Stimulated activated naive B cell treated with anti-CD40 and anti-IgM and Interleukin-4, amounts not matched to agents 10 μg/mL and 1 μg/mL and 100 μg/mL, for 72 hours (primary cell): ENCODE data around the gene CCL20.

ENCODE experiments used
- ATAC-seq, 2 donors: fragments of 150-1000 bp; cut with Tn5 transposase; replicated peaks; 2 replicates each; pipeline ENCODE4 v1.10.0; 2021; ENCODE audit warnings: moderate library complexity in 1 of 2
- DNase-seq: peaks from one replicate; pipeline ENCODE4 v3.0.0; 2021
- H3K27ac Mint-ChIP-seq: one replicate; pipeline ENCODE4 v1.8.0; 2022; ENCODE audit warnings: mild to moderate bottlenecking, mixed read lengths
- H3K27me3 Mint-ChIP-seq, 2 donors: one replicate each; pipeline ENCODE4 v1.8.0; 2022; ENCODE audit warnings: mixed read lengths in 2 of 2
- H3K36me3 Mint-ChIP-seq, 2 donors: one replicate each; pipeline ENCODE4 v1.8.0; 2022; ENCODE audit warnings: mixed read lengths in 2 of 2, mild to moderate bottlenecking in 1 of 2
- H3K4me1 Mint-ChIP-seq, 2 donors: one replicate each; pipeline ENCODE4 v1.8.0; 2022; ENCODE audit warnings: mixed read lengths in 2 of 2, mild to moderate bottlenecking in 1 of 2
- H3K4me3 Mint-ChIP-seq, 2 donors: one replicate each; pipeline ENCODE4 v1.8.0; 2022; ENCODE audit warnings: mild to moderate bottlenecking in 2 of 2, mixed read lengths in 2 of 2, moderate library complexity in 1 of 2
- H3K9me3 Mint-ChIP-seq, 2 donors: one replicate each; pipeline ENCODE4 v1.8.0; 2022; ENCODE audit warnings: mixed read lengths in 2 of 2, mild to moderate bottlenecking in 1 of 2

CCL20 gene, protein sequence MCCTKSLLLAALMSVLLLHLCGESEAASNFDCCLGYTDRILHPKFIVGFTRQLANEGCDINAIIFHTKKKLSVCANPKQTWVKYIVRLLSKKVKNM

DNA sequence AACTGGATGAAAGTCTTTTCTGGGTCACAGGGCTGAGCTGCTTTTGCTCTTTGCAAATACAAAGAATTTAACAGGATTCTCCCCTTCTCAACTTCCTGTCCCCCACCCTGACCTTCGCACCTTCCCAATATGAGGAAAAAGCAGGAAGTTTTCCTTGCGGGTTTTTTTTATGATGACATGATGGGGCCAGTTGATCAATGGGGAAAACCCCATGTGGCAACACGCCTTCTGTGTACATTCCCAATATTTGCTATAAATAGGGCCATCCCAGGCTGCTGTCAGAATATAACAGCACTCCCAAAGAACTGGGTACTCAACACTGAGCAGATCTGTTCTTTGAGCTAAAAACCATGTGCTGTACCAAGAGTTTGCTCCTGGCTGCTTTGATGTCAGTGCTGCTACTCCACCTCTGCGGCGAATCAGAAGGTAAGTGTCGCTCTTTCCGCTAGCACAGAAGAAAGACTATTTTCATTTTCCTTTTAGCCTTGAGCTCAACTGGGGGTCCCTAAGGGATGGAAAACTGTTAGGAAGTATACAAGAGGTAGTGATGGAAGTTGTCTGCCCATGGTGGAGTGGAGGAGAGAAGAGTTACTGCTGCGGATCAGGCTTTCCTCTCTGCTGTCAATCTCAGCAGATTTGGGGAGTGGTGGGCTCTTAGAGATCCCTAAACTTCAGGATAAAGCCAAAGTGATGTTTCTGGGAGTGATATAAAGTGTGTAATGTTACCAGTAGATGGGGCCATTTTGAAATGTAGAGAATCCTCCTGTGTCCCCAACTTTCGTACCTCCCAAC is at the start of gene CCL20:
CCL20 (plus strand) TSS at position 281 of the 792 bp plus-strand sequence; CDS start at position 351, 70 bp downstream.
- Mint-ChIP-seq H3K9me3 (no peaks in the 10 kb centered on the region), H3K4me3 (no peak within 1 kb of the TSS), H3K36me3 (no peaks in the 10 kb centered on the region), H3K27me3 (peaks cover 18 to 21% of the 10 kb centered on the region in 2 donors), H3K4me1 (no peaks in the 10 kb centered on the region), H3K27ac (no peak within 1 kb of the TSS)
- ATAC-seq (no peak), DNase-seq (no peak)

- DNase-seq: no peak
- peaks cover 2 to 5% of the 10 kb centered on the region in 2 donors for H3K4me1 Mint-ChIP-seq
- no peak overlapping the region for H3K4me3 Mint-ChIP-seq
- peaks cover 0 to under 1% of the 10 kb centered on the region in 2 donors for H3K9me3 Mint-ChIP-seq
- no peak overlapping the region for H3K27ac Mint-ChIP-seq
- no peaks in the 10 kb centered on the region for H3K36me3 Mint-ChIP-seq
- no peak for ATAC-seq
- H3K27me3 Mint-ChIP-seq: peaks cover 8 to 13% of the 10 kb centered on the region in 2 donors
Observed at GRCh38 chr2:227765788-227766372, 47.8 kb upstream of the CCL20 start.

- Mint-ChIP-seq H3K27ac (no peak overlapping the region), H3K9me3 (no peaks in the 10 kb centered on the region), H3K27me3 (peaks cover 6 to 7% of the 10 kb centered on the region in 2 donors), H3K4me3 (no peak overlapping the region), H3K36me3 (no peaks in the 10 kb centered on the region), H3K4me1 (peaks cover 2 to 5% of the 10 kb centered on the region in 2 donors)
- peak; percentile 92 for ATAC-seq
- peak; percentile 47 for DNase-seq
Observed at GRCh38 chr2:227766373-227766883, 47.2 kb upstream of the CCL20 start.

DNA sequence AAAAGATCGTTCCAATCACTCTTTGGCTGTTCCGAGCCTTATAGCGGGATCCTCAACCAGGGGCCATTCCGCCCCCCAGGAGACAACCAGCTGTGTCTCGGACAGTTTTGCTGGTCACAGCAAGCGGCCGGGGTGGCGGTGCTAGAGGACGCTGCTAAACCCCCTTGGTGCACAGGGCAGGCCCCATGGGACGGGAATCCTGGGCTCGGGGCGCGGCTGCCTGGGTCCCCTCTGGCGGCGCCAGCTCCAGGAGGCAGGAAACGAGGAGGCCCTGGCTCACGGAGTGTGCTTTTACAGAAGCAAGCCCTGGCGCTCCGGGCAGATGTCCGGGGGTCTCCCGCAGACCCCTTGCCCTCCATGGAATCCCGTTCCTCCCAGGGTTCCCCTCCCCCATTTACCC is 45.8 kb upstream of the CCL20 start:
- H3K27me3 Mint-ChIP-seq: peaks cover 5 to 6% of the 10 kb centered on the region in 2 donors
- no peak overlapping the region for H3K4me3 Mint-ChIP-seq
- no peak overlapping the region for H3K27ac Mint-ChIP-seq
- no peak for DNase-seq
- H3K4me1 Mint-ChIP-seq: peaks cover 2 to 5% of the 10 kb centered on the region in 2 donors
- no peaks in the 10 kb centered on the region for H3K9me3 Mint-ChIP-seq
- ATAC-seq: no peak
- no peaks in the 10 kb centered on the region for H3K36me3 Mint-ChIP-seq

DNA sequence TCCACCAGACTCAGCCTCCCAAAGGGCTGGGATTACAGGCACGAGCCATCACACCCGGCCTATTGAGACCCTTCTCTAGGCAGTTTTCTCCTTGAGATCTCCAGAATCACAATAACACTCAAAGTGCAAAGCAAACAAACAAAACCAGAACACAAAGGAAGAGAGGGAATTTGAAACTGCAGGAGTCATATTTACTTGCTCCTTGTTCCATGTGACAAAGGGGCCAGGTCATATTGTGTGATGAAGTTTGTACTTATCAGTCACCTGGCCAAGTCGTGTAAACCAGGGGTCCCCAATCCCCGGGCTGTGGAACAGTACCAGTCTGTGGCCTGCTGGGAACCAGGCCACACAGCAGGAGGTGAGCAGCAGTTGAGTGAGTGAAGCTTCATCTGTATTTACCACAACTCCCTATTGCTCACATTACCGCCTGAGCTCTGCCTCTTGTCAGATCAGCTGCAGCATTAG is 41.4 kb upstream of the CCL20 start:
- Mint-ChIP-seq H3K9me3 (no peaks in the 10 kb centered on the region), H3K4me1 (no peaks in the 10 kb centered on the region), H3K27me3 (peaks cover 3 to 7% of the 10 kb centered on the region in 2 donors), H3K36me3 (no peaks in the 10 kb centered on the region), H3K4me3 (no peak overlapping the region), H3K27ac (no peak overlapping the region)
- no peak for DNase-seq
- ATAC-seq: no peak

DNA sequence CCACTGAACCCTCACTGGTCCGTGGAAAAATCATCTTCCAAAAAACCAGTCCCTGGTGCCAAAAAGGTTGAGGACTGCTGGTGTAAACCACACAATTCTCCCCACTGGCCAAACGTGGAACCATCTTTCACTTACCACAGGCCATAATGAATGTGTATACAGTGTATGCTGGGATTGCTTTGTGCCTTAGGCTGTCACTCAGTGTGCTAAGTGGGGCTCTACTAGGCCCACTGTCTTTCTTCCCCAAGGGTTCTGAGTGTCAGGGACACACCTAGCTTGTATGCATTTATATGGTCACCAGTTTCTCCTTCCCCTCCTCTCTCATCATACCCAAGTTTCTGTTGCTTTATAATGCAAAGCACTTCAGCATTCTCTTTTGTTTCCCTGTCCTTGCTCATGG is 40.7 kb upstream of the CCL20 start:
- no peaks in the 10 kb centered on the region for H3K4me1 Mint-ChIP-seq
- no peaks in the 10 kb centered on the region for H3K36me3 Mint-ChIP-seq
- H3K27ac Mint-ChIP-seq: no peak overlapping the region
- DNase-seq (no peak), ATAC-seq (no peak)
- H3K4me3 Mint-ChIP-seq: no peak overlapping the region
- peaks cover 0 to 7% of the 10 kb centered on the region in 2 donors for H3K27me3 Mint-ChIP-seq
- no peaks in the 10 kb centered on the region for H3K9me3 Mint-ChIP-seq

DNA sequence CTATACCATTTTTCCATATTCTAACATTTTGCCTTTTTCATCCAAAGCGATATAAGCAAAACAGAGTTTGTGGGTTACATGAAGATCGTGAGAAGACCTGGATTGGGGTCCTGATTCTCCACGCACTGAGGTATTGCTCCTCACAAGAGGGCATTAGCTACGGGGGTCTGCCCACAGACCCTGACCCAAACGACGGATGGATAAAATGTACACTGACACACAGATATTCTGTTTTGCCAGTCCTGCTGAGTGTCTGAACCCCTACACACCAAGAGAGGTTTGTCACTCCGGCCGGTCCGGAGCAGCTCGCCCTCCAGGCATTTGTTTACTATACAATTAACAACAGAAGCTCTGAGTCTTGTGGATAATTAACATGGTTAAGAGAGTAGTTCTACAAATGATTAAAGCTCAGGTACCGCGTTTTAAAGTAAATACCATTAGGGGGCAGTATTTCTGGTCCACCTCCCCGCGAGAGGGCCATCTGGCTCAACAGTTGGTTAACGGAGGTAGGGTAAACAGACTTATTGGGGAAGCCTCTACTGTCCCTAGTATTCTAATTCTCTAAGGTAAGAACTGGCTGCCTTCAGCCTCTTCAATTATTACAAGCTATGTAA is 39.5 kb upstream of the CCL20 start:
- no peak overlapping the region for H3K4me3 Mint-ChIP-seq
- H3K9me3 Mint-ChIP-seq: no peaks in the 10 kb centered on the region
- H3K27ac Mint-ChIP-seq: no peak overlapping the region
- peaks cover 0 to 17% of the 10 kb centered on the region in 2 donors for H3K27me3 Mint-ChIP-seq
- no peaks in the 10 kb centered on the region for H3K36me3 Mint-ChIP-seq
- DNase-seq (no peak), ATAC-seq (no peak)
- H3K4me1 Mint-ChIP-seq: no peaks in the 10 kb centered on the region

DNA sequence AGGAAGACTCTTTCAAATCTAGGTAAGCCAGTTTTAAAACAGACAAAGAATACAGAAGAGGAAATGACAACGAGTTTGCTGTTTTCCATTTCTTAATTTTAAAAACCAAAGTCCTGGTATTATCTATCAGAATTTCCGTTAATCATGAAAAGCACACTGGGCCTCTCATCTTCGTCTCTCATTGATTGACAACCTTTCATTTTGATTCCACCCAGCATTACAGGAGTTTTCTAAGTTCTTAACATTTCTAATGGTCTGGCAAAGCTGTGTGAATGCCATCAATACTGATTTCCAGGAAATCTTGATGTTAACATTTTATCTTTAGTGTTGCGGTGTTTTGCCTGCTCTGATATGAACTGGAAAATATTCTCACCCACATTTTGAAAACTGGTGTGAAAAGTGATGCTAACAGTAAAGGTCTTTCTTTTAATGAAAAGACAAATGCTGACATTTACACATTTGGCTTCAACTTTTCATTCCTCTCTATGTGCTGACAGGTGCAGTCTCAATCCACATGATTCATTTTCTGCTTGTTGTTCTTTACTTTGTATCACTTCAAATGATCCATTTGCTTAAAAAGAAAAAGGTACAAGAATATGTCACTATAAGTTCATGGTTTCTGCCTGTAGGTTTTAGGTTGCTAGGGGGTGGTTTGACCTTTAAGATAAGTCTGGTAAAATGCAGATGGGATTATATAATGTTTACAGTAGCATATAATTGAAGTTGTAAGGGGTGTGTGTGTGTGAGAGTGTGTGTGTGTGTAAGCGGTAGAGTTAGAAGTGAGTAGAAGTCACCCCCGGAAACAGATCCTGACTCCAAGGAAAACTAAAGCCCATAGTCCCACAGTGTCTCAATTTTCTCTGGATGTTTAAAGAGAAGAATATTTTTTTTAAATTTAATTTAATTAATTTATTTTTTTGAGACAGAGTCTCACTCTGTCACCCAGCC is 38.5 kb upstream of the CCL20 start:
- Mint-ChIP-seq H3K36me3 (no peaks in the 10 kb centered on the region), H3K27ac (no peak overlapping the region), H3K27me3 (peaks cover 0 to 18% of the 10 kb centered on the region in 2 donors), H3K4me3 (no peak overlapping the region), H3K9me3 (no peaks in the 10 kb centered on the region), H3K4me1 (no peaks in the 10 kb centered on the region)
- ATAC-seq (peak in 1 of 2 donors; percentile 27), DNase-seq (no peak)

DNA sequence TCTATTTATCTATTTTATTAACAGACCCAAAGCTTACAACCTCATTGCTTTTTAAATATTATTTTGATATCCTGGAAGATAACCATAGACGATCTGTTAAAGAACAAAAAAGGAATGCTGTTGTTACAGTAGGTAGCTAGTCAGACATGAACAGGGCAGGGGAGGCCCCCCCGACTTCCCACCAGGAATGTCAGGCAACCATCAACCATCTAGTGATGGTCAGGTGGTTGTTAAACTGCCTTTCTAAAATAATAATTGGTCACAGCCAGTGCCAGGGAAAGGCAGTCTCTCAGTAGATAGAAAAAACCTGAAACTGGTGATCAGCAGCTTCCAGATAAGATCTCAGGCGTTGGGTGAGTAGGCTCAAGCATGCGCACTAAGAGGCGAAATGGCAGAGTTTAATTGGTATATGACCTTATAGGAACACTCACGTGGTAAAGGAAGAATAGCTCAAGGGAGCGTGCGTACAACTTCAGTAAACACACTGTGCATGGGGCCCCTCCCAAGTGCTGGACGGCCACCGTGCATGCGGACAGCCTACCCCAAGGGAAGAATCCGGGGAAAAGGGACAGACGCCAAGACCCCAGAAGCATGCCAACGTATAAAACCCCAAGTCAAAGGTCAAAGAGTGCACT is 32.5 kb upstream of the CCL20 start:
- Mint-ChIP-seq H3K36me3 (no peaks in the 10 kb centered on the region), H3K9me3 (no peaks in the 10 kb centered on the region), H3K4me3 (no peak overlapping the region), H3K4me1 (peaks cover 12 to 16% of the 10 kb centered on the region in 2 donors), H3K27ac (no peak overlapping the region), H3K27me3 (peaks cover 9 to 13% of the 10 kb centered on the region in 2 donors)
- no peak for DNase-seq
- no peak for ATAC-seq

DNA sequence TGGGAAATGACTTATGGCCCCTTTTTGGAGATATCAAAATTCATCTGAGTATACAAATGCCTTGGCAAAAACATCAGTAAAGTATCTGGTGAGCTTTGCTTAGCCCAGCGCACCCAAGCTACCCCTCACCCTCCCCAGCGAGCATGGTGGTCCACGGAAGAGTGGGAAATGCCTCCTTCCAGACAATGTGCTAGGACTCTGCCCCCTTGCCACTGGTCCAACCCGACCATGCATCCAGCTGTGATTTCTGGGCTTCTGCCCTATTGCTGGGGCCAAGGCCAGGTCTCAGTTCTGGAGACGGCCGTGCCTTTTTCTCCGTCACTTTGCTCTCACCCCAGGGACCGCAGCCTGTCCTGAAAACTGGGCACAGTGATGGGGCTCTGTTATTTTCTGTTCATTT is 31.8 kb upstream of the CCL20 start:
- no peak for ATAC-seq
- Mint-ChIP-seq H3K27me3 (peaks cover 9 to 17% of the 10 kb centered on the region in 2 donors), H3K4me3 (no peak overlapping the region), H3K36me3 (no peaks in the 10 kb centered on the region), H3K4me1 (peaks cover 12 to 16% of the 10 kb centered on the region in 2 donors), H3K9me3 (no peaks in the 10 kb centered on the region), H3K27ac (no peak overlapping the region)
- no peak for DNase-seq

GRCh38 chr2:227782804-227783203 is 30.8 kb upstream of the CCL20 start:
- Mint-ChIP-seq H3K36me3 (no peaks in the 10 kb centered on the region), H3K4me1 (peaks cover 12 to 16% of the 10 kb centered on the region in 2 donors), H3K27me3 (peaks cover 14 to 17% of the 10 kb centered on the region in 2 donors), H3K27ac (peak overlapping the region; percentile 79), H3K4me3 (peak overlapping the region; percentile 70 to 77), H3K9me3 (no peaks in the 10 kb centered on the region)
- DNase-seq: no peak
- peak in 1 of 2 donors; percentile 7 for ATAC-seq

DNA sequence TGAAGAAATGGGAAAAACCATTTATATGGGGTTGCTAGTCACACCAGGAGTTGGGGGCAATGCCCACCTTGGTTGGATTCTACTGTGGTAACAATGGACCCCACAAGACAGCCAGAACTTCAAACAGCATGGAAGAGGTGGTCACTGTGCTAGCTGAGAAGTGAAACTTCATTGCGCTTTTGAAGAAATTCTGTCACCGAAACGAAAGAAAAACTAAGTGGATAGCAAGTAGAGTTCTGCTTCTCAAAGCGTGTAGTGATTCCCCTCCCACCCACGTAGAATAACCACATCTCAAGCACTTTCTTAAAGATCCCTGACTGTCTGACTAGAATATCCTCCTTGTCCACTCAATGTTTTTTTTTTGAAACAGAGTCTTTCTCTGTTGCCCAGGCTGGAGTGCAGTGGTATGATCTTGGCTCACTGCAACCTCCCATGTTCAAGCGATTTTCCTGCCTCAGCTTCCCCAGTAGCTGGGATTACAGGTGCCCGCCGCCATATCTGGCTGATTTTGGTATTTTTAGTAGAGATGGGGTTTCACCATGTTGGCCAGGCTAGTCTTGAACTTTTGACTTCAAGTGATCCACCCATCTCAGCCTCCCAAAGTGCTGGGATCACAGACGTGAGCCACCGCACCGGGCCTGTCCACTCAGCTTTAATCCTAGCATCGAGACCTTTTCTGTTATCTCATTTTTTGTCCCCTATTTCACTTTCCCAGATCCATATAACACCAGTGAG is 30.1 kb upstream of the CCL20 start:
- H3K9me3 Mint-ChIP-seq: no peaks in the 10 kb centered on the region
- H3K36me3 Mint-ChIP-seq: no peaks in the 10 kb centered on the region
- H3K27ac Mint-ChIP-seq: peak overlapping the region; percentile 79
- H3K4me1 Mint-ChIP-seq: peaks cover 12 to 16% of the 10 kb centered on the region in 2 donors
- peak overlapping the region; percentile 70 to 77 for H3K4me3 Mint-ChIP-seq
- ATAC-seq (peak; percentile 92 to 95), DNase-seq (peak; percentile 8)
- H3K27me3 Mint-ChIP-seq: peaks cover 13 to 19% of the 10 kb centered on the region in 2 donors
